ENCODE data around the gene DOK1.

The DOK1 gene

GRCh38 chr2:74507926-74508520 is 46.5 kb upstream of the DOK1 start:
- peak overlapping the region; percentile 95 for H3K4me2 ChIP-seq (ENCODE audit: low read length)
- peak overlapping the region; percentile 81 for H2AFZ ChIP-seq (ENCODE audit: insufficient read depth, low read length, poor library complexity)
- peaks cover 8 to 11% of the 10 kb centered on the region in 2 experiments for H3K36me3 ChIP-seq (ENCODE audit: control insufficient read depth in 1 of 2, insufficient read depth in 2 of 2, low read length in 2 of 2)
- H3K23ac ChIP-seq (ENCODE audit: low read length), result no peak overlapping the region
- H2AK5ac ChIP-seq (ENCODE audit: low read length), result peak overlapping the region; percentile 7
- peaks cover 20% of the 10 kb centered on the region for H3K79me1 ChIP-seq (ENCODE audit: low read length)
- H3K9me3 ChIP-seq (ENCODE audit: insufficient read depth, low read depth, low read length), result peaks cover 2% of the 10 kb centered on the region
- peaks cover 34% of the 10 kb centered on the region for H3K27me3 ChIP-seq (ENCODE audit: insufficient read depth, low read length)
- peak overlapping the region; percentile 75 for H3K9ac ChIP-seq (ENCODE audit: low read length)
- H4K8ac ChIP-seq (ENCODE audit: low read depth, low read length), result peak overlapping the region; percentile 93
- H2BK5ac ChIP-seq (ENCODE audit: low read depth, low read length, poor library complexity), result peak overlapping the region; percentile 25
- peaks cover 15 to 19% of the 10 kb centered on the region in 2 experiments for H3K4me1 ChIP-seq (ENCODE audit: control insufficient read depth in 1 of 2, insufficient read depth in 2 of 2, low read length in 2 of 2)
- peaks cover 12% of the 10 kb centered on the region for H3K79me2 ChIP-seq (ENCODE audit: control insufficient read depth, insufficient read depth, low read length, poor library complexity)
- peak overlapping the region; percentile 70 for H3K4me3 ChIP-seq (ENCODE audit: low read depth, low read length)
- DNase-seq, result peak in 1 of 2 donors; percentile 49
- no CpG with 5 or more reads among the region's 38 CpGs for WGBS (ENCODE audit: extremely low coverage, insufficient coverage, insufficient read length)
- peak overlapping the region; percentile 90 for H4K91ac ChIP-seq (ENCODE audit: low read depth, low read length)
- H3K27ac ChIP-seq (ENCODE audit: low read depth, low read length), result no peak overlapping the region
- peak overlapping the region; percentile 72 for H3K14ac ChIP-seq (ENCODE audit: low read length)
- peak overlapping the region; percentile 73 for H4K12ac ChIP-seq (ENCODE audit: low read depth, low read length)
- H2BK12ac ChIP-seq (ENCODE audit: low read length), result no peak overlapping the region
- peak overlapping the region; percentile 82 for H2BK120ac ChIP-seq (ENCODE audit: insufficient read depth, low read length, poor library complexity)
- peak overlapping the region; percentile 56 for H3K18ac ChIP-seq (ENCODE audit: low read length)
- H3K4ac ChIP-seq (ENCODE audit: low read depth, low read length), result peak overlapping the region; percentile 35

- Histone ChIP-seq H3K9ac (ENCODE audit: low read length) (no peak overlapping the region), H3K4me1 (ENCODE audit: control insufficient read depth in 1 of 2, insufficient read depth in 2 of 2, low read length in 2 of 2) (peaks cover 9 to 11% of the 10 kb centered on the region in 2 experiments), H3K27ac (ENCODE audit: low read depth, low read length) (no peak overlapping the region), H3K36me3 (ENCODE audit: control insufficient read depth in 1 of 2, insufficient read depth in 2 of 2, low read length in 2 of 2) (peaks cover 8 to 9% of the 10 kb centered on the region in 2 experiments), H2AFZ (ENCODE audit: insufficient read depth, low read length, poor library complexity) (no peak overlapping the region), H3K23ac (ENCODE audit: low read length) (no peak overlapping the region), H4K8ac (ENCODE audit: low read depth, low read length) (no peak overlapping the region), H3K79me1 (ENCODE audit: low read length) (peaks cover 12% of the 10 kb centered on the region), H3K79me2 (ENCODE audit: control insufficient read depth, insufficient read depth, low read length, poor library complexity) (peaks cover 8% of the 10 kb centered on the region), H2BK120ac (ENCODE audit: insufficient read depth, low read length, poor library complexity) (no peak overlapping the region), H3K27me3 (ENCODE audit: insufficient read depth, low read length) (peaks cover 48% of the 10 kb centered on the region), H3K4me2 (ENCODE audit: low read length) (no peak overlapping the region), H4K12ac (ENCODE audit: low read depth, low read length) (no peak overlapping the region), H2AK5ac (ENCODE audit: low read length) (no peak overlapping the region), H3K4ac (ENCODE audit: low read depth, low read length) (no peak overlapping the region), H3K14ac (ENCODE audit: low read length) (no peak overlapping the region), H3K18ac (ENCODE audit: low read length) (no peak overlapping the region), H4K91ac (ENCODE audit: low read depth, low read length) (no peak overlapping the region), H3K4me3 (ENCODE audit: low read depth, low read length) (no peak overlapping the region), H3K9me3 (ENCODE audit: insufficient read depth, low read depth, low read length) (peaks cover 6% of the 10 kb centered on the region), H2BK12ac (ENCODE audit: low read length) (no peak overlapping the region), H2BK5ac (ENCODE audit: low read depth, low read length, poor library complexity) (no peak overlapping the region)
- no CpG with 5 or more reads among the region's 4 CpGs for WGBS (ENCODE audit: extremely low coverage, insufficient coverage, insufficient read length)
- no peak for DNase-seq
These were observed 44.2 kb upstream of the DOK1 start for GRCh38 chr2:74510272-74510671.

GRCh38 chr2:74511104-74511989 is 43.2 kb upstream of the DOK1 start:
- Histone ChIP-seq H3K4me3 (ENCODE audit: low read depth, low read length) (no peak overlapping the region), H2AFZ (ENCODE audit: insufficient read depth, low read length, poor library complexity) (no peak overlapping the region), H3K4me1 (ENCODE audit: control insufficient read depth in 1 of 2, insufficient read depth in 2 of 2, low read length in 2 of 2) (peaks cover 12 to 14% of the 10 kb centered on the region in 2 experiments), H2AK5ac (ENCODE audit: low read length) (no peak overlapping the region), H3K14ac (ENCODE audit: low read length) (no peak overlapping the region), H4K12ac (ENCODE audit: low read depth, low read length) (no peak overlapping the region), H3K4ac (ENCODE audit: low read depth, low read length) (no peak overlapping the region), H4K91ac (ENCODE audit: low read depth, low read length) (no peak overlapping the region), H3K36me3 (ENCODE audit: control insufficient read depth in 1 of 2, insufficient read depth in 2 of 2, low read length in 2 of 2) (no peaks in the 10 kb centered on the region), H3K4me2 (ENCODE audit: low read length) (no peak overlapping the region), H3K18ac (ENCODE audit: low read length) (no peak overlapping the region), H3K79me1 (ENCODE audit: low read length) (peaks cover 12% of the 10 kb centered on the region), H3K9me3 (ENCODE audit: insufficient read depth, low read depth, low read length) (peaks cover 12% of the 10 kb centered on the region), H3K79me2 (ENCODE audit: control insufficient read depth, insufficient read depth, low read length, poor library complexity) (peaks cover 8% of the 10 kb centered on the region), H4K8ac (ENCODE audit: low read depth, low read length) (no peak overlapping the region), H2BK12ac (ENCODE audit: low read length) (no peak overlapping the region), H3K23ac (ENCODE audit: low read length) (no peak overlapping the region), H2BK120ac (ENCODE audit: insufficient read depth, low read length, poor library complexity) (no peak overlapping the region), H2BK5ac (ENCODE audit: low read depth, low read length, poor library complexity) (no peak overlapping the region), H3K27ac (ENCODE audit: low read depth, low read length) (no peak overlapping the region), H3K27me3 (ENCODE audit: insufficient read depth, low read length) (peaks cover 59% of the 10 kb centered on the region), H3K9ac (ENCODE audit: low read length) (no peak overlapping the region)
- no peak for DNase-seq
- no CpG with 5 or more reads among the region's 11 CpGs for WGBS (ENCODE audit: extremely low coverage, insufficient coverage, insufficient read length)

GRCh38 chr2:74512744-74513604 is 41.5 kb upstream of the DOK1 start:
- Histone ChIP-seq H4K8ac (ENCODE audit: low read depth, low read length) (no peak overlapping the region), H3K27me3 (ENCODE audit: insufficient read depth, low read length) (peaks cover 72% of the 10 kb centered on the region), H3K4me3 (ENCODE audit: low read depth, low read length) (no peak overlapping the region), H3K4me1 (ENCODE audit: control insufficient read depth in 1 of 2, insufficient read depth in 2 of 2, low read length in 2 of 2) (peaks cover 6 to 10% of the 10 kb centered on the region in 2 experiments), H2BK12ac (ENCODE audit: low read length) (no peak overlapping the region), H2BK120ac (ENCODE audit: insufficient read depth, low read length, poor library complexity) (no peak overlapping the region), H2AFZ (ENCODE audit: insufficient read depth, low read length, poor library complexity) (no peak overlapping the region), H4K91ac (ENCODE audit: low read depth, low read length) (no peak overlapping the region), H3K18ac (ENCODE audit: low read length) (no peak overlapping the region), H3K4ac (ENCODE audit: low read depth, low read length) (no peak overlapping the region), H3K27ac (ENCODE audit: low read depth, low read length) (no peak overlapping the region), H3K79me1 (ENCODE audit: low read length) (peaks cover 1% of the 10 kb centered on the region), H2AK5ac (ENCODE audit: low read length) (no peak overlapping the region), H3K79me2 (ENCODE audit: control insufficient read depth, insufficient read depth, low read length, poor library complexity) (peaks cover 1% of the 10 kb centered on the region), H3K9me3 (ENCODE audit: insufficient read depth, low read depth, low read length) (peaks cover 16% of the 10 kb centered on the region), H3K14ac (ENCODE audit: low read length) (no peak overlapping the region), H3K36me3 (ENCODE audit: control insufficient read depth in 1 of 2, insufficient read depth in 2 of 2, low read length in 2 of 2) (no peaks in the 10 kb centered on the region), H3K23ac (ENCODE audit: low read length) (no peak overlapping the region), H2BK5ac (ENCODE audit: low read depth, low read length, poor library complexity) (no peak overlapping the region), H3K4me2 (ENCODE audit: low read length) (no peak overlapping the region), H4K12ac (ENCODE audit: low read depth, low read length) (no peak overlapping the region), H3K9ac (ENCODE audit: low read length) (no peak overlapping the region)
- DNase-seq, result no peak
- no CpG with 5 or more reads among the region's 36 CpGs for WGBS (ENCODE audit: extremely low coverage, insufficient coverage, insufficient read length)
